Ammon's horn (tissue), 1 donor: Measurements from ENCODE around the gene ARHGEF39.

Experiments
- DNase-seq: peaks from one replicate; pipeline ENCODE4 v3.0.0-alpha.2; 2016; ENCODE audit warnings: low spot score

The ARHGEF39 gene

DNA sequence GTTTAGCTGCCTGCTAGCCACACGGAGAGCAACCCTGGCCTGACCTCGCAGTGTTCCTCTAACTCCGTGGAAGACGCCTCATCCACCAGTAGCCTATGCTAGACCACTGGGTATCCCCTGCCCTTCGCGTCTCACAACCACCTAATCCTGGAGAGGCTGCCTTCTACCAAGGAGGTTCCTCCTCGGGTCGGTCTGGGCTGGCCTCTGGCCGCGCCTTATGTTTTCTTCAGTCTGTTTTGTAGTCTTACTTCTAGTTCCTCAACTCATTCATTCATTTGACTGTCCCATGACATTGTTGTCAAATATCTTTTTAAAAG, 26.3 kb upstream of the ARHGEF39 start:
- no peak for DNase-seq

GRCh38 chr9:35690614-35691333, 25.8 kb upstream of the ARHGEF39 start:
- DNase-seq = peak; percentile 65

GRCh38 chr9:35690294-35690613, 25.3 kb upstream of the ARHGEF39 start:
- no peak for DNase-seq

- no peak for DNase-seq
These were observed 24.7 kb upstream of the ARHGEF39 start, which contains the start of gene TPM2 for GRCh38 chr9:35689542-35690293. TSS of gene TPM2 (minus strand) at chr9:35689925. CDS start at chr9:35689817, 108 bp downstream.

- DNase-seq = no peak
These were observed 23.9 kb upstream of the ARHGEF39 start for GRCh38 chr9:35688558-35689541.

DNA sequence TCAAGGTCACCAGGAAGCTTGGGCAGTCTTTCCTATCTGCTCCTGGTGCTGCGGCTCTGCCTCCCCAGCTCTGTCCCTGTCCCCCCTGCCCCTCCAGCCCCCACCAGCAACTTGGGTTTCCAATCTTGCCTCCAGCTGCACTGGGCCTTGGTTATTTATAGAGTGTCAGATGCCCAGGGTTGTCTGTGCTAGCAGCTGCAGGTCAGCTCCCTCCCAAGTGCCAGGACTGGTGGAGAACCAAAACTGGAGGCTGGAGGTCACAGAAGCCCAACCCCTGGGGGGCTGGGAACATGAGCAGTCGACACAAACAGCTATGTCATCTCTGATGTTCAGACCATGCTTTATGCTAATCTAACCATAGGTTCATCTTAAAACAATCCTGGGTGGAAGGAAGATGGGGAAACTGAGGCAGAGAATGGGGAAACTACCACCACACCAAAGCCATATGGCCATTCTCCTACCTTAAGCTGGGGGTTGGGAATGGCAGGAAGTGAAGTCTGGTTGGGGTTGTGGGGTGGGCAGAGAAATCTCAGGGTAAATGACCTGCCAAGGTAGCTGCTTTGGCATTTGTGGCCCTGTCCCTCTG, 23.1 kb upstream of the ARHGEF39 start:
- no peak for DNase-seq

- no peak for DNase-seq
These were observed 22.3 kb upstream of the ARHGEF39 start for GRCh38 chr9:35687306-35687705.

DNA sequence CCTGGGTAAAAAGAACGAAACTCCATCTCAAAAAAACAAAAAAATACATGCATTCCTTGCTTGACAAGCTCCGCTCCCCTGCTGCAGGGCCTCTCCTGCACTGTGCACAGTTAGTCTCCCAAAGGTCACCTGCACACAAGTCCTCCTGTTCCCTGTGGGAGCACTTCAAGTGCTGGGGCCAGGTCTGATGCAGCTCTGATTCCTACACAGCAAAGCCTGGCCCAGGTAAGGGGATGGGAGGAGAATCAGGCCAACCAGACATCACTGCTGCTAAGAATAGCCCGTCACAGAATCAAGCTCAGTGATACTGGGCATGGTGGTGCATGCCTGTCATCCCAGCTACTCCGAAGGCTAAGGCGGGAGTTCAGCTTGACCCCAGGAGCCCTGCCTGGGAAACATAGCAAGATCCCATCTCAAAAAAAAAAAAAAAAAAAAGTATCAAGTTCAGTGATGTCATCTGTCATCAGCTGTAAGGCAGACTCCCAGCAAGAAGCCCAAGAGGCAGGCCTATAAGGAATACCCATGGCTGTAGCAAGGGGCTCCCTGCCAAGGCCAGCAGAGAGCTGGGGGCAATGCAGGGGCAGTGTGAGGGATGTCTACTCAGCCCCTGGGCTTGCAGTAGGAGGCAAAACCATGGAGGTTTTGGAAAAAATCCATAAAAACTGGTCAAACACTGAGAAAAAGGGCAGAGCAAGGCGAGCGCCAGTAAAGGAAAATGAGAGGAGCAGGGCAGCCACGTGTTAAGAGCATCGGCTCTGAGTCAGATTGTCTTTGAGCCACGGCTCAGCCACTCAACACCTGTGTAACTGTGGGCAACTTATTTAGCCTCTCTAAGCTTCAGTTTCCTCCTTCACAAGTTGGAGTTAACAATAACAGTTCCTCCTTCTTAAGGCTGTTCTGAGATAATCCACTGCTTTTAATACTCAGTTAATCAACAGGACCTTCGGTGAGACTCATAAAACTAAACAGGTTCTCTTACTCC, 21.5 kb upstream of the ARHGEF39 start:
- no peak for DNase-seq

DNA sequence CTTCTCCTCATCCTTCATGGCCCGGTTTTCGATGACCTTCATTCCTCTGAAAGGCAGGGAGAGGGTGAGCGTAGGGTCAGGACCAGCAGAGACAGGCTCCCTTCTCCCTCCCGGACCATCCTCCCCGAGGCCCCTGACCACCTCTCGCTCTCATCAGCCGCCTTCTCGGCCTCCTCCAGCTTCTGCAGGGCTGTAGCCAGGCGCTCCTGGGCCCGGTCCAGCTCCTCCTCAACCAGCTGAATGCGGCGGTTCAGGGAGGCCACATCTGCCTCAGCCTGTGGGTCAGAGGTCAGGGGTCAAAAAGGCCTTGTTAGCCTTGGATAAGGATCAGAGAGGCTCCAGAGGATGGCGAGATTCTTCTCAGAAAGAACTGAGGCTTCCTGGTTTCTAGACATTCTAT, 20.5 kb upstream of the ARHGEF39 start:
- no peak for DNase-seq

- no peak for DNase-seq
These were observed 19.9 kb upstream of the ARHGEF39 start for GRCh38 chr9:35684921-35685320.

- no peak for DNase-seq
These were observed 18.3 kb upstream of the ARHGEF39 start for GRCh38 chr9:35683323-35683722.

DNA sequence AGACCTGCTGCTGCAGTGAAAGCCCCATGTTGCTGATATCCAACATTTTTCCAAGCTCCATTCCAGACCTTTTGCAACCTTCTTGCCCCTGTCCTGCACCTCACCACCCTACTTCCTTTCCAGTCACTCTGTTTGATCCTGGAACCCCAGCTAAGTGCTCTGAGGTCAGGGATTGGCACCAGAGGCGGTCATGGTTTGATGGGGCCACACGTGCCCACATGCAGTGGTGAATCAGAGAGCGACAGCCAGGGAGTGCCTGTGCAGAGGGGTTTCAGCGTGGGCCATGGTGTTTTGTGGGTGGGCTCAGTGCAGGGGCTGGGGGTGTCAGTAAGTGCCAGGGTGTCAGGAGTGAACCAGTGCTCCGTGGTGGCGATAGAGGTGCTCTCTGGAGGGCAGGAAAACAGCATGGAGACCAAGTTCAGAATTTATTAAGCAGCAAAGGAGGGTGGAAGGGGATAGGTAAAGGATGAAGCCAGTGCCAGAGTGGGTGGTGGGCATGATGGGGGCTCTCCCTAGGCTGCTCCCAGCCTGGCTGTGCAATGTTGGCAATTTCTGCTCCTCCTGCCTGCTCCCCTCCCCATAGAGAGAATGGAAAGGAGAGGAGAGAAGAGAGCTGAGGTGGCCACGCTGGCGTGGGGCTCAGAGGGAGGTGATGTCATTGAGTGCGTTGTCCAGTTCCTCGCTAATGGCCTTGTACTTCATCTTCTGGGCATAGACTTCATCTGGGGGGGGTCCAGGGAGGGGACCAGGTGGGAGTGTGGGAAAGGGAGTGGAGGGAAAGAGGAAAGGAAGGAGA, 17.7 kb upstream of the ARHGEF39 start:
- no peak for DNase-seq

DNA sequence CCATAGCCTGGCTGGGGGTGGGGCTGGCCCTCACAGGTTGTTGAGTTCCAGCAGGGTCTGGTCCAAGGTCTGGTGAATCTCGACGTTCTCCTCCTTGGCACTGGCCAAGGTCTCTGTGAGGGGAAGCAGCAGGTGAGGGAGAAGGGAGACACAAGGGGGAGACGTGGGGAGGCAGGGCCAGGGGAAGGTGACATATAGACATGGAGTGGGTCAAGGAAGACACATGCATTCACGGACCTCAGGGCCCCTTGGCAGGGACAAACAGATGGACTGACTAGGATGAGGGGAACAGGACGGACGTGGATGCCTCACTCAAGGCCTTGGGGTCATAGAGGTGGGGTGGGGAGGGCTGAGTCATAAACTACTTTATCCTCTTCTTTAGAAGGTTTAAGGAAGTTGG, 17.1 kb upstream of the ARHGEF39 start:
- no peak for DNase-seq

DNA sequence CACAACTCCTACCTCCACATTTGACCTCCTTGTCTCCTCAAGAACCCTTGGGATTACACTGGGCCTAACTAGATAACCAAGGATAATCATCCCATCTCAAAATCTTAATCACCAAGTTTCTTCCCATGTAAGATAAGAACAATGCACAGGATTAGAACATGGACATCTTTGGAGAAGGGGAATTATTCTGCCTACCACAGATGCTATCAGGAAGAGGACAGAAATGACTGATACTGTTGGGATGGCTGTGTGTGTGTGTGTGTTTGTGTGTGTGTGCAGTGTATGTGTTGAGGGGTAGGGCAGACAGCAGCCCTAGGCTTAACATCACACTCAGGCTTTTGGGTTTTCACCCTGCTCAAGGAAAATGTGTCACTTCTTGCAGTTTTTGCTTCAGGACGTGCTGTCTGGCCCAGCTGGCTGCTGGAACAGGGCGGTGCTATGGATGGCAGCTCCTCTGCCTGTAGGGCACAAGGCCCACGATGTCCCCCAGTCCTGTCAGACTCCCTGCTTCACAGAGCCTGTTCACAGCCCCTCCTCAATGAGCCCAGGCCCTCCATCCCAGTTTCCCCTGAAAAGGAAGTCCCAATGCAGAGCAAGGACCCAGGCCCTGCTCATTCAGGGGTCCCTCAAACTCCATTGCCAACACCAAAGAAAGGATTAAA, 16.5 kb upstream of the ARHGEF39 start:
- DNase-seq = no peak

GRCh38 chr9:35680331-35681105, 15.5 kb upstream of the ARHGEF39 start:
- no peak for DNase-seq

DNA sequence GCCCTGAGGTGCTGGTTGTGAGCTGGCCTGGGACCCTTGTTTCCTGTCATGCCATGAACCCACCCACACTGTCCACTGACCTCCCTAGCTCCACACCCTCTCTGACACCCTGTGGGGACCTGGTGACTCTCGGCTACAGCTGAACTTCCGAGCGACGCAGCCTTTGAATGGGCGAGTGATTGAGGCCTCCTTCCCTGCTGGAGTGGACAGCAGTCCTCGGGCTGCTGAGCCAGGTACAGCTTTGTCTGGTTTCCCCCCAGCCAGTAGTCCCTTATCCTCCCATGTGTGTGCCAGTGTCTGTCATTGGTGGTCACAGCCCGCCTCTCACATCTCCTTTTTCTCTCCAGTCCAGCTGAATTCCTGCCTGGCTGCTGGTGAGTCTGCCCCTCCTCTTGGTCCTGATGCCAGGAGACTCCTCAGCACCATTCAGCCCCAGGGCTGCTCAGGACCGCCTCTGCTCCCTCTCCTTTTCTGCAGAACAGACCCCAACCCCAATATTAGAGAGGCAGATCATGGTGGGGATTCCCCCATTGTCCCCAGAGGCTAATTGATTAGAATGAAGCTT, 14.9 kb upstream of the ARHGEF39 start:
- no peak for DNase-seq

GRCh38 chr9:35679091-35679490, 14.1 kb upstream of the ARHGEF39 start:
- no peak for DNase-seq

GRCh38 chr9:35675732-35676392, 10.9 kb upstream of the ARHGEF39 start:
- no peak for DNase-seq
